Ishikawa (cell line): ENCODE results near the gene LRP8.

Source experiments
- CEBPB ChIP-seq: IDR thresholded peaks from 2 replicates; pipeline ENCODE4 v1.6.1; 2012
- CREB1 ChIP-seq: IDR thresholded peaks from 2 replicates; pipeline ENCODE4 v1.6.1; 2012; ENCODE audit warnings: low read depth
- EGR1 ChIP-seq: IDR thresholded peaks from 2 replicates; pipeline ENCODE4 v1.6.1; 2012
- EP300 ChIP-seq: IDR thresholded peaks from 2 replicates; pipeline ENCODE4 v1.6.1; 2012; ENCODE audit warnings: borderline replicate concordance
- FOXM1 ChIP-seq: IDR thresholded peaks from 2 replicates; pipeline ENCODE4 v1.6.1; 2012; ENCODE audit warnings: low read depth, borderline replicate concordance
- RAD21 ChIP-seq: IDR thresholded peaks from 2 replicates; pipeline ENCODE4 v1.6.1; 2012; ENCODE audit warnings: low read depth
- TCF12 ChIP-seq: IDR thresholded peaks from 2 replicates; pipeline ENCODE4 v1.6.1; 2012; ENCODE audit warnings: low read depth
- TEAD4 ChIP-seq: IDR thresholded peaks from 2 replicates; pipeline ENCODE4 v1.6.1; 2012
- YY1 ChIP-seq: IDR thresholded peaks from 2 replicates; pipeline ENCODE4 v1.6.1; 2012; ENCODE audit warnings: low read depth
- TF ChIP-seq, protein P1 (sequence below): IDR thresholded peaks from 2 replicates; pipeline ENCODE4 v1.6.1; 2012
- TF ChIP-seq, protein P2 (sequence below): IDR thresholded peaks from 2 replicates; pipeline ENCODE4 v1.6.1; 2012; ENCODE audit warnings: low read depth, mild to moderate bottlenecking
- TF ChIP-seq, protein P3 (sequence below): IDR thresholded peaks from 2 replicates; pipeline ENCODE4 v1.6.1; 2012

DNA sequence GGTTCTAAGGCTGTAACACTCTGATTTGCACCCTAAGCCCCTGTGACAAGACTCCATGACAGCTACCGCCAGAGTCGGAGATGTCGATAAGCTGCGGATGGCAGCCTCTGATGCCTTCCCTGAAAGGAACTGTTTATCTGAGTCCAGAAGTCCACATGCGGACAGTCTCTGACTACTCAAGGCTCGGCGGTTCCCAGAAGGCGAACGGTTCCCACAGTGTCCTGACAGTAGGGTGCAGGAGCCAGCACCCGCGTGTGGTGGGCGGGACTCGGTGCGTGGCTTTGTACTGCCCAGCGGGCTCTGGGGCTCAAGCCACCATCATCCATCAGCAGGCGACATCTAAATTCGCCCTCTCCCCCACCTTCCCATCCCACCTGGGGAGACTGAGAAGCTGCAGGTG, 30.7 kb downstream of the LRP8 start:
- no peak for TF ChIP-seq CEBPB
- TF ChIP-seq RAD21, result no peak
- no peak for TF ChIP-seq YY1
- TF ChIP-seq, protein P1, sequence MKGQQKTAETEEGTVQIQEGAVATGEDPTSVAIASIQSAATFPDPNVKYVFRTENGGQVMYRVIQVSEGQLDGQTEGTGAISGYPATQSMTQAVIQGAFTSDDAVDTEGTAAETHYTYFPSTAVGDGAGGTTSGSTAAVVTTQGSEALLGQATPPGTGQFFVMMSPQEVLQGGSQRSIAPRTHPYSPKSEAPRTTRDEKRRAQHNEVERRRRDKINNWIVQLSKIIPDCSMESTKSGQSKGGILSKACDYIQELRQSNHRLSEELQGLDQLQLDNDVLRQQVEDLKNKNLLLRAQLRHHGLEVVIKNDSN, result no peak
- no peak for TF ChIP-seq FOXM1
- no peak for TF ChIP-seq EGR1
- no peak for TF ChIP-seq CREB1
- TF ChIP-seq, protein P2, sequence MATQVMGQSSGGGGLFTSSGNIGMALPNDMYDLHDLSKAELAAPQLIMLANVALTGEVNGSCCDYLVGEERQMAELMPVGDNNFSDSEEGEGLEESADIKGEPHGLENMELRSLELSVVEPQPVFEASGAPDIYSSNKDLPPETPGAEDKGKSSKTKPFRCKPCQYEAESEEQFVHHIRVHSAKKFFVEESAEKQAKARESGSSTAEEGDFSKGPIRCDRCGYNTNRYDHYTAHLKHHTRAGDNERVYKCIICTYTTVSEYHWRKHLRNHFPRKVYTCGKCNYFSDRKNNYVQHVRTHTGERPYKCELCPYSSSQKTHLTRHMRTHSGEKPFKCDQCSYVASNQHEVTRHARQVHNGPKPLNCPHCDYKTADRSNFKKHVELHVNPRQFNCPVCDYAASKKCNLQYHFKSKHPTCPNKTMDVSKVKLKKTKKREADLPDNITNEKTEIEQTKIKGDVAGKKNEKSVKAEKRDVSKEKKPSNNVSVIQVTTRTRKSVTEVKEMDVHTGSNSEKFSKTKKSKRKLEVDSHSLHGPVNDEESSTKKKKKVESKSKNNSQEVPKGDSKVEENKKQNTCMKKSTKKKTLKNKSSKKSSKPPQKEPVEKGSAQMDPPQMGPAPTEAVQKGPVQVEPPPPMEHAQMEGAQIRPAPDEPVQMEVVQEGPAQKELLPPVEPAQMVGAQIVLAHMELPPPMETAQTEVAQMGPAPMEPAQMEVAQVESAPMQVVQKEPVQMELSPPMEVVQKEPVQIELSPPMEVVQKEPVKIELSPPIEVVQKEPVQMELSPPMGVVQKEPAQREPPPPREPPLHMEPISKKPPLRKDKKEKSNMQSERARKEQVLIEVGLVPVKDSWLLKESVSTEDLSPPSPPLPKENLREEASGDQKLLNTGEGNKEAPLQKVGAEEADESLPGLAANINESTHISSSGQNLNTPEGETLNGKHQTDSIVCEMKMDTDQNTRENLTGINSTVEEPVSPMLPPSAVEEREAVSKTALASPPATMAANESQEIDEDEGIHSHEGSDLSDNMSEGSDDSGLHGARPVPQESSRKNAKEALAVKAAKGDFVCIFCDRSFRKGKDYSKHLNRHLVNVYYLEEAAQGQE, result no peak
- TF ChIP-seq, protein P3, sequence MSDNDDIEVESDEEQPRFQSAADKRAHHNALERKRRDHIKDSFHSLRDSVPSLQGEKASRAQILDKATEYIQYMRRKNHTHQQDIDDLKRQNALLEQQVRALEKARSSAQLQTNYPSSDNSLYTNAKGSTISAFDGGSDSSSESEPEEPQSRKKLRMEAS, result no peak
- TF ChIP-seq TEAD4, result no peak
- no peak for TF ChIP-seq EP300
- TF ChIP-seq TCF12, result no peak
